ENCODE data around the gene QARS1. TPM values are rescaled to one million over a fixed set of nuclear protein-coding genes. Genes with fewer than 3 reads are reported as not detected.

QARS1 gene
- total RNA-seq, 1 donor from 2014 or later: 417 TPM

GRCh38 chr3:49122886-49123545, 18.5 kb upstream of the QARS1 start:
- no peak overlapping the region for H3K27ac Mint-ChIP-seq
- no peak overlapping the region for H3K4me3 Mint-ChIP-seq (ENCODE audit: low read depth)
- no peak for TF ChIP-seq CTCF (IDR thresholded peaks at IDR 0.05; ENCODE audit: unreplicated experiment)

DNA sequence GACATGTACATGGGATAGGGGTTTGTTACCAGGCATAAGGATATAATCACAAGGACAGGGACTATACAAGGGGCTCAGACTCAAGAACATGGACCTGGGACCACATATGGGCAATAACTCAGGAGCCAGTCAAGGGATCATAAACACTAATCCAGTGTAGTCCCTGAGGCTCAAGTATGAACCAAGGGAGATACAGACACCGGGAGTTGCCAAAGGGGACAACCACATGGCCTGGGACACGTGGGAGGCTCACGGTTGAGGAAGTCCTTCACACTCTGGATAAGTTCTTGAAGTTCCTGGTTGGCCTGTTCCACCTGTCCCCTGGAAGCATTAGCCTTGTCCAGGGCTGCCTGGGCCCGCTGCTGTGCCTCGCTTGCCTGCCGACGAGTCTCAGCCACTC, 17.9 kb upstream of the QARS1 start:
- Mint-ChIP-seq H3K9me3 (ENCODE audit: low read depth) (no peaks in the 10 kb centered on the region), H3K27ac (no peak overlapping the region), H3K27me3 (no peaks in the 10 kb centered on the region), H3K4me1 (ENCODE audit: low read depth) (peaks cover 5% of the 10 kb centered on the region), H3K4me3 (ENCODE audit: low read depth) (peak overlapping the region; percentile 45), H3K36me3 (ENCODE audit: insufficient read depth) (peaks cover 8% of the 10 kb centered on the region)
- no peak for TF ChIP-seq CTCF (IDR thresholded peaks at IDR 0.05; ENCODE audit: unreplicated experiment)
- no peak for DNase-seq (ENCODE audit: low spot score, unreplicated experiment)

More at GRCh38 chr3:49122886-49123545, 18.5 kb upstream of the QARS1 start:
- H3K27me3 Mint-ChIP-seq: no peaks in the 10 kb centered on the region
- peaks cover 5% of the 10 kb centered on the region for H3K4me1 Mint-ChIP-seq (ENCODE audit: low read depth)
- no peaks in the 10 kb centered on the region for H3K9me3 Mint-ChIP-seq (ENCODE audit: low read depth)
- DNase-seq (ENCODE audit: low spot score, unreplicated experiment): no peak
- H3K36me3 Mint-ChIP-seq (ENCODE audit: insufficient read depth): peaks cover 5% of the 10 kb centered on the region

GRCh38 chr3:49122022-49122421, 17.5 kb upstream of the QARS1 start:
- Mint-ChIP-seq H3K4me1 (ENCODE audit: low read depth) (peaks cover 5% of the 10 kb centered on the region), H3K27me3 (no peaks in the 10 kb centered on the region), H3K4me3 (ENCODE audit: low read depth) (peak overlapping the region; percentile 45), H3K36me3 (ENCODE audit: insufficient read depth) (peaks cover 8% of the 10 kb centered on the region), H3K9me3 (ENCODE audit: low read depth) (no peaks in the 10 kb centered on the region), H3K27ac (peak overlapping the region; percentile 71)
- TF ChIP-seq CTCF (IDR thresholded peaks at IDR 0.05; ENCODE audit: unreplicated experiment): no peak
- no peak for DNase-seq (ENCODE audit: low spot score, unreplicated experiment)

GRCh38 chr3:49121132-49121736, 16.7 kb upstream of the QARS1 start:
- Mint-ChIP-seq H3K27me3 (no peaks in the 10 kb centered on the region), H3K36me3 (ENCODE audit: insufficient read depth) (peaks cover 8% of the 10 kb centered on the region)
- no peak for DNase-seq (ENCODE audit: low spot score, unreplicated experiment)

More at GRCh38 chr3:49121132-49121736, 16.7 kb upstream of the QARS1 start:
- Mint-ChIP-seq H3K4me3 (ENCODE audit: low read depth) (peak overlapping the region; percentile 84), H3K27ac (peak overlapping the region; percentile 80), H3K9me3 (ENCODE audit: low read depth) (no peaks in the 10 kb centered on the region), H3K4me1 (ENCODE audit: low read depth) (peaks cover 5% of the 10 kb centered on the region)
- no peak for TF ChIP-seq CTCF (IDR thresholded peaks at IDR 0.05; ENCODE audit: unreplicated experiment)

Measured in progenitor cell of endocrine pancreas (in vitro differentiated cells).